Ascending aorta (tissue), 2 donors: ENCODE results near the gene POLA2. TPM values are rescaled to one million over a fixed set of nuclear protein-coding genes. Genes with fewer than 3 reads are reported as not detected.
A peak's percentile ranks its signal among the peaks of the same experiment; 100 is the strongest.

Experiments
- DNase-seq, 2 donors: peaks; one replicate each; pipeline ENCODE4 v3.0.0-alpha.2; 2019; ENCODE audit warnings: low spot score in 2 of 2
- H3K27ac ChIP-seq, 2 donors: fragments of 200-600 bp; sonication (generic); one replicate each; pipeline ENCODE4 v1.5.1; 2016 to 2017; ENCODE audit warnings: mild to moderate bottlenecking in 1 of 2
- H3K27me3 ChIP-seq: fragments of 200-600 bp; sonication (generic); one replicate; pipeline ENCODE4 v1.5.1; 2017
- H3K36me3 ChIP-seq, 2 donors: fragments of 200-600 bp; sonication (generic); one replicate each; pipeline ENCODE4 v1.5.1; 2016
- H3K4me1 ChIP-seq, 2 donors: fragments of 200-600 bp; sonication (generic); one replicate each; pipeline ENCODE4 v1.5.1; 2016 to 2017; ENCODE audit warnings: mild to moderate bottlenecking in 1 of 2
- H3K4me3 ChIP-seq, 2 donors: fragments of 200-600 bp; sonication (generic); one replicate each; pipeline ENCODE4 v1.5.1; 2016 to 2017; ENCODE audit warnings: mild to moderate bottlenecking in 1 of 2
- H3K9me3 ChIP-seq, 2 donors: fragments of 200-600 bp; sonication (generic); one replicate each; pipeline ENCODE4 v1.5.1; 2016
- CTCF ChIP-seq, 3 experiments: fragments of 200-600 bp in 2 of 3; fragments of 450-650 bp in 1 of 3; sonication (generic) in 2 of 3; IDR thresholded peaks; one replicate each; pipeline ENCODE4 v1.5.1; 2016 to 2019; ENCODE audit warnings: antibody characterized with exemption in 3 of 3, mild to moderate bottlenecking in 1 of 3, moderate library complexity in 1 of 3
- intact Hi-C: fragments of 100-400 bp; cut with DNase I; formaldehyde crosslinking; loops from one replicate; pipeline ENCODE4 v1.15.1; 2023
- total RNA-seq: library from RNA; depleted of rRNA; stranded (reverse); fragments of >200 nt; gene quantifications from one replicate; pipeline ENCODE4 v1.1.0, GENCODE V29; 2016

Gene POLA2
- total RNA-seq, 1 donor from 2014 or later = 27.4 TPM

DNA sequence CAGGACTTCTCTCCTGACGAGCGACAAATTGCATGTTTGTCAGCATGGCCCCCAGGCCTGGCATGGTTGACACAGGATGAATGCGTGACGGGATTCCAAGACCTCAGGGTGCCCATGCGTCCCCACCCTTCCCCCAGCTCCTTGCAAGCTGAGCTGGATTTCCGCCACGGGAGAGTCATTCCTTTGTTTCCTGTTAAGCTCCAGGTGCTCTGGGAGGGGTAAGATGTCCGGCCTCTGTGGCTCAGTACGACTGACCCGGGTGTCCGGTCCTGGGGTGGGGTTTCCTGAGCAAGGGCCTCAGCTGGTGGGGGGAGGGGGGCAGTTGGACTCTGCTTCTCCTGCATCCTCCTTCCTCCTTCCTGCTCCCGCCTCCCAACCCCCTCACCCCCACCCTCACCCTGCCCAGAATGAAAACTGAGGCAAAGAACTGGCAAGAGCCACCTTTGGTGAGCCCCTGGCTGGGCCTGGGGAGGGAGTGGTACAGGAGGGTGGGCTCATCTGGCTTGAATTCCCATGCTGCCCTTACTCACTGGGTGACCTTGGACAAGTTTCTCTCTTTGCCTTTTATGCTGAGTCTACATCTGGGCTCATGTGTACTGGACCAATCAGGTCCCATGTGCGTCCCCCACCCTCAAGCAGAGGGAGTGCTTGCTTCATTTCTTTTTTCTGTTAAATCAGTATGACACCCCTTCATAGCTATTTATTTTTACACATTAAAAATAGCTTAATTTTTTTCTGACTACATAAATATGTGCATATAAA lies 55.4 kb downstream of the POLA2 start:
- peaks cover 7 to 16% of the 10 kb centered on the region in 2 donors for H3K36me3 ChIP-seq
- peak overlapping the region; percentile 8 to 10 for H3K27ac ChIP-seq
- intact Hi-C loops = loop anchor here (5.0 kb wide), 1 partner anchor 180 kb away; no protein-coding TSS in a partner anchor
- H3K4me1 ChIP-seq = peaks cover 0 to 20% of the 10 kb centered on the region in 2 donors
- peak overlapping the region in 1 of 2 donors; percentile 86 for H3K4me3 ChIP-seq
- H3K9me3 ChIP-seq = no peaks in the 10 kb centered on the region
- H3K27me3 ChIP-seq = no peaks in the 10 kb centered on the region
- no peak for TF ChIP-seq CTCF (IDR thresholded peaks at IDR 0.05)
- DNase-seq = peak in 1 of 2 donors; percentile 77

- H3K9me3 ChIP-seq = no peaks in the 10 kb centered on the region
- H3K27ac ChIP-seq = no peak overlapping the region
- DNase-seq = no peak
- intact Hi-C loops = no loop called here
- H3K4me1 ChIP-seq = peaks cover 0 to 11% of the 10 kb centered on the region in 2 donors
- peaks cover 7 to 16% of the 10 kb centered on the region in 2 donors for H3K36me3 ChIP-seq
- no peak overlapping the region for H3K4me3 ChIP-seq
- H3K27me3 ChIP-seq = no peaks in the 10 kb centered on the region
- no peak for TF ChIP-seq CTCF (IDR thresholded peaks at IDR 0.05)
Observed at GRCh38 chr11:65320386-65321075, 58.8 kb downstream of the POLA2 start.

GRCh38 chr11:65321076-65321475 lies 59.3 kb downstream of the POLA2 start:
- no peak overlapping the region for H3K4me3 ChIP-seq
- H3K36me3 ChIP-seq = peaks cover 7 to 16% of the 10 kb centered on the region in 2 donors
- intact Hi-C loops = no loop called here
- DNase-seq = no peak
- peaks cover 0 to 6% of the 10 kb centered on the region in 2 donors for H3K4me1 ChIP-seq
- H3K27me3 ChIP-seq = no peaks in the 10 kb centered on the region
- no peaks in the 10 kb centered on the region for H3K9me3 ChIP-seq
- no peak overlapping the region for H3K27ac ChIP-seq
- TF ChIP-seq CTCF (IDR thresholded peaks at IDR 0.05) = no peak

GRCh38 chr11:65321828-65322485 lies 60.2 kb downstream of the POLA2 start:
- intact Hi-C loops = no loop called here
- Histone ChIP-seq H3K4me1 (peaks cover 0 to under 1% of the 10 kb centered on the region in 2 donors), H3K9me3 (no peaks in the 10 kb centered on the region), H3K36me3 (peaks cover 7 to 16% of the 10 kb centered on the region in 2 donors), H3K27me3 (no peaks in the 10 kb centered on the region), H3K27ac (no peak overlapping the region), H3K4me3 (no peak overlapping the region)
- no peak for DNase-seq
- TF ChIP-seq CTCF (IDR thresholded peaks at IDR 0.05) = no peak

GRCh38 chr11:65323813-65324212 lies 62.1 kb downstream of the POLA2 start:
- Histone ChIP-seq H3K4me1 (no peaks in the 10 kb centered on the region), H3K36me3 (peaks cover 7 to 16% of the 10 kb centered on the region in 2 donors), H3K27me3 (no peaks in the 10 kb centered on the region), H3K9me3 (no peaks in the 10 kb centered on the region), H3K27ac (no peak overlapping the region), H3K4me3 (no peak overlapping the region)
- no peak for DNase-seq
- no peak for TF ChIP-seq CTCF (IDR thresholded peaks at IDR 0.05)
- intact Hi-C loops = no loop called here
